Panc1 (cell line): Measurements from ENCODE around the gene EIF6.

ENCODE experiments used
- CTCF ChIP-seq: fragments of 450-650 bp; IDR thresholded peaks from 2 replicates; pipeline ENCODE4 v1.5.1; 2017; ENCODE audit warnings: mild to moderate bottlenecking
- POLR2AphosphoS5 ChIP-seq: IDR thresholded peaks from 2 replicates; pipeline ENCODE4 v1.6.1; 2012; ENCODE audit warnings: mild to moderate bottlenecking, low read depth, low read length, moderate library complexity
- REST ChIP-seq, 2 experiments: IDR thresholded peaks; 2 replicates each; pipeline ENCODE4 v1.6.1; 2011 to 2012; ENCODE audit warnings: low read depth in 2 of 2, control low read depth in 1 of 2, low read length in 1 of 2, mild to moderate bottlenecking in 1 of 2, moderate library complexity in 1 of 2; ENCODE audit not compliant: insufficient read depth in 1 of 2
- SIN3A ChIP-seq: IDR thresholded peaks from 2 replicates; pipeline ENCODE4 v1.6.1; 2012; ENCODE audit warnings: low read depth, mild to moderate bottlenecking, low read length, moderate library complexity, borderline replicate concordance; ENCODE audit not compliant: insufficient read depth
- TCF7L2 ChIP-seq: IDR thresholded peaks from 2 replicates; pipeline ENCODE4 v1.6.1; 2011; ENCODE audit warnings: mild to moderate bottlenecking, low read depth, low read length, inconsistent platforms

- TF ChIP-seq TCF7L2 (no peak), POLR2AphosphoS5 (no peak), CTCF (no peak), SIN3A (no peak), REST (IDR thresholded peaks at IDR 0.05; ENCODE audit: insufficient read depth in 1 of 2, low read depth in 2 of 2, low read length in 1 of 2) (no peak)
These were observed 40.6 kb downstream of the EIF6 start for GRCh38 chr20:35243986-35244385.
